DMS53 treated with DMSO at 0.1 percent for 48 hours (cell line): ENCODE results near the gene PDE4D.

Experiments
- DNase-seq: peaks from one replicate; lab custom pipeline; 2025; ENCODE audit not compliant: unreplicated experiment; lab: John Stamatoyannopoulos, UW

PDE4D gene

DNA sequence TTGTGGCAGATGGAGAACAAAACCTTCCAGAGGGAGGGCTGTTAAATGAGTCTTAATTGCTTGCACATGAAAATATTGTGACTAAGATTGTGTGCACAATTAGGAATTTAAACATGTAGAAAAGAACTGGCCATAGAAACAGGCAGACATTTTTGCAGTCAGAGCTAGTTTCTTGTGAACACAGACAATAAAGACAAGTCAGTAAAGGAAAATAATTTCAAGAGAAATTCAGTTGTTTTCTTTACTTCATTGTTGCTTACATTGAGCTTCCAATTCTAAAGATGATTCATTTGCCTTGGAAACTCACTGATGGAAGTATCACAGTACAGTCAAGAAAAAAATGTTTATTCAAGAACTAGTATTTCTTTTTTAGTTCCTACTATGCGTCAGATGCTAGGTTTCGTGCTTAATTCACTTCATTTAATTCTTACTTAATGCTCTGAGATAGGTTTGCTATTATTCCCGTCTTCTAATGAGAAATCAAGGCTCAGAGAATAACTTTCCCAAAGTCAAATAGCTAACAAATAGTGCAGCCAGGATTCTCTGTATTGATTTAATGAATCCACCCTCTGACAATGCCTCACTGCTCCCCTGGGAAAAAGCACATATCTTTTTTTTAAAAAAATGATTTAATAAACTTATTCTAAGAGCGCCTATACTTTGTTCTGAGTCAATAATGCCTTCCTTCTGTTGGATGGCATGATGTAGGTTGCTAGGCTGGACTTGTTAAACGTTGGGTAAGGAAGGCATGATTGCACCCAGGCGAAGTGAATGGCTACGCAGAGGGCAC, 729.3 kb downstream of the PDE4D start:
- DNase-seq = no peak

- no peak for DNase-seq
Observed at GRCh38 chr5:59161221-59162105, 732.1 kb downstream of the PDE4D start.

DNA sequence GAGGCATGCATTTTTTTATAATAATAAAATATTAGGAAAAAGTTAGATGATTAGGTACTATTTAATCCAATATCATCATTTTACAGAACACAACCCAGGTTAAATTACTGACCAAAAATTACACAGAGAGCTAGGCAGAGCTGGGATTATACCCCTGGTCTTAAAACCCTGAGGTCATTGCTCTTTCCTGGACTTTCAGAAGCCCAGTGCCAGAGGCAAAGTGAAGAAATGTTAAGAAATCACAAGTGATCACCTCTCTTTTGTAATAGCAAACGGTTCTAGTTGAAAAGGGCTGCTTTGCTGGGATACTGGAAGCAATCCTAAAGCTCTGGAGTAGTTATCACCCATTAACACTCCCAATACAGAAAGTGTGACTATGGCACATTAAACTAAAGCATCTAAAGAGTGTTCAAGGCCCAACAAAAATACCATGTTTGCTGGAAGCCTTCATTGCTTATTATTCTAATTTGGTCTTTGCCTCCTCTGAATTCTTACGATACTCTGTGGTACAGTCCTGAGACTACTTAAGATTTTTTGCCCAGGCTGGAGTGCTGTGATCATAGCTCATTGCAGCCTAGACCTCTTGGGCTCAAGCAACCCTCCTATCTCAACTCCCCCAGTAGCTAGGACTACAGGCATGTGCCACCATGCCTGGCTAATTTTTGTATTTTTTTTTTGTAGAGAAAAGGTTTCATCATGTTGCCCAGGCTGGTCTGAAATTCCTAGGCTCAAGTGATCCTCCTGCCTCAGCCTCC, 734.7 kb downstream of the PDE4D start:
- DNase-seq = no peak

DNA sequence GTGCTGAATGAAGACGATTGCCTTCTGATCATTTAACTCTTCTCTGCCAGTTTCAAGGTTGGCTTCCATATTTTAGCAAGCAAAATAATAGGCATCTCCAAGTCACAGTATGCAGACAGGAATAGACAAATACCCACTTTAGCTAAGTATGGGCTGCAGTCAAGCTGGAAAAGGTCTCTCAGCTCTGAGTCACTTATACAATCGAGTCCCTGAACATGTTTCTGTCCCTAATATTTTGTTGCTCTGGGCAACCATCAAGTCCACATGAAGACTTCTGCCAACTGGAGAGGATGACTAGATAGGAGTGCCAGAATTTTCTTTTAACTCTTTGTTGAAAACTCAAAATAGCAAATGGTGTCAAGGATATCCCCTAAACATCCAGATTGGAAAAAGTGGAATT, 735.4 kb downstream of the PDE4D start:
- DNase-seq = no peak

DNA sequence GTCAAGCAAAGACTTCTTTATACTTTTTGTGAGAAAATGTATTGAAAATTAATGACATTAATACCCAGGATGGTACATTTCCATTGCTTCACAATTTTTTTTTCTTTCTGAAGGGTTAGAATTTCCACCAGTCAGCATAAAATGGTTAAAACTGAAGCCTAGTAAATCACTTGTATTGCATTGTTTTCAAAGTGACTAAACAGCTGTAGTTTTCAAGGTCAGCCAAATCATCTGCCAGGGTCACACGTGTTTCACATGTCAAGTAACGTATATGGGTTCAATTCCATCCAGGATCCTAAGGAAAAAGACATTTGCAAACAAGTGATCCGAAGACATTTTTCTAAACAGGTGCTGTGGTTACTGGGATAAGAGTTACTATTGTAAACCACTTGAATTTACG, 736.5 kb downstream of the PDE4D start:
- DNase-seq = no peak

DNA sequence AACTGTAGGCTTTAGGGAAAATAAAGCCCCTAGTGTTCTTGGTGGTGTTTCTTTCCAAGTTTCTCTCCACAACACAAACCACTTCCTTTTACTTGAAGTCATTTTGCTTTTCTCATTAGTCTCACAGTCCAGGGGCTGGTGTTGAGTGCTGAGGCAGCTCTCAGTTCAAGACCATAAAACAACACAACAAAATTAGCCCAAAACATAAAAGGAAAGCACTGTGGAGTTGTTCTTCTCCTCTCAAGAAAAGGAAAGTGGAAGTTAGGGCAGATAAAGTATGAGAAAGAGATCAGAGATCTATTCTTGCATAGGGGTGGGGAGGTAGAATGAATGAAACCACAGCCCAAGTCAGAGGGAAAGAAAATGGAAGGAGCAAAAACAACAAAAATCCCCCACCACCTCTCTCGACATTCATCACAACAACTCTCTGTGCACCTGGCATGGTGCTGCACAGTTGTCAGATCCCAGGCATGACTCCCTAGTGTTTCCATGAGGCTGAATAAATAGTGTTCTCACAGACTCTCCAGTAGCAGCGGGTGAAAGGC, 740.8 kb downstream of the PDE4D start:
- no peak for DNase-seq

DNA sequence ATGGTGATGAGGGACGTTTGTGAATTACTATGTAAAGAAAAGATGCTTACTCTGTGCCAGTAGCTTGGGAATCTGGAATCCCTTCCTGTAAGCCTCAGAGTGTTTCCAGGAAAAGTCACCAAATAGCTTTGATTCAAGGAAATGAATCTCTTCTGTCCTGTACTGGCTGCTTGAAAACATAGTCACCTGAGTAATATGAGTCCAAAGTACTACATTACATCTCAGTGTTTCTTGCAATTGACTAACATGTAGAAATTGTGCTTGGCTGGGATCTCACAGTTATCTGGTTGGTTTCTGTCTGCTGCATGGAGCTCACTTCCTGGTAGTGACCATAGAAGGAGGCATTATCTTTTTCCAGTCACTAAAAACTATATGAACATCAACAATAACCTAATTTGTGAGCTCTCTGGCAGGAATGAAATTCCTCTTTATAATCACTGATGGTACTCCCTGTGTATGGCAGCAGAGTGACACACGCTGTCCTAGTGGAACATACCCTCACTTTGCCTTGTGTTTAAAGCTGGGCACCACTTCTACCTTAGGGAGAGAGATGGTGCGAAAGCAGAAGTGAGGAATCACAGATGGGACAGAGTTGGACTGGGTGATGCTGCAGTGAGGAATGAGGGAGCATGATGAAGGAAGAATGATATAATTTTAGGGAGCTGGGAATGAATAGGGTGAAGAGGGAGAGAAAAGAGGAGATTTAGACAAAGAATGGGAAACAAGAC, 742.2 kb downstream of the PDE4D start:
- no peak for DNase-seq

GRCh38 chr5:59149827-59150226, 743.7 kb downstream of the PDE4D start:
- DNase-seq = no peak

GRCh38 chr5:59149271-59149670, 744.3 kb downstream of the PDE4D start:
- no peak for DNase-seq

GRCh38 chr5:59146729-59147128, 746.8 kb downstream of the PDE4D start:
- no peak for DNase-seq

- DNase-seq = no peak
Observed at GRCh38 chr5:59143926-59144333, 749.6 kb downstream of the PDE4D start.

- no peak for DNase-seq
Observed at GRCh38 chr5:59142927-59143326, 750.6 kb downstream of the PDE4D start.

DNA sequence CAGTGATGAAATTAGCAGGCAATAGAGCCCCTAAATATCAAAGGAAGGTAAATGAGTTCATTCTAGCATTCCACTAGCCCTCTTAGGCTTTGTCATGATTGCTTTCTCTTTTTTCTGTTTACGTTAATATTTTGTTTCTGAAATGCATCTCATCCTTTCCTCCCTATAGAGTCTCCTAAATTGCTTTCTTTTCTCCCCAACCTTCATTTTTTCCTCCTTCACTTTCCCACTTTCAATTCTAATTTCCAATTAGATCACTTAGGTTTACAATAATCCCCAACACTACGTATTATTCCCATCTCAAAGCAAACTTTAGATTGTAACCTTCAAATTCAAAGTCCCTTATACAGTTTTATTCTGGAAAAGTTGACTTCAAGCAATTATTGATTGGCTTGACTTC, 751.4 kb downstream of the PDE4D start:
- DNase-seq = no peak

- DNase-seq = no peak
Observed at GRCh38 chr5:59140133-59140532, 753.4 kb downstream of the PDE4D start.

DNA sequence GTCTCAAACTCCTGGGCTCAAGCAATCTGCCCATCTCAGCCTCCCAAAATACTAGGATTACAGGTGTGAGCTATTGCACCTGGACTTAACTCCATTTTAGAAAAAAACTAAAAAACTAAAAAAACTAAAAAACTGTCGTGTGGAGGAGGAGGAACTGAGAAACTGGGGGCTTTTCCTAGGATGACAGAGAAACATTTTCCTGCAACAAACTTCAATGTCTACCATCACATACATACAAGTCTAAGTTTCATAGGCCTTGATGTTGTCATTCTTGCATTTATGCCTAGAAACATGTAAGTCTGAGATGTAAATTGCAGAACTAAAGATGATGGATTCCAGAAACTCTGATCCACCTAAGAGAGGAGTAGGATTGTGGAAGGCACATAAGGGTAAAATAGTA, 753.8 kb downstream of the PDE4D start:
- no peak for DNase-seq

- DNase-seq = no peak
Observed at GRCh38 chr5:59138509-59138908, 755.0 kb downstream of the PDE4D start.

DNA sequence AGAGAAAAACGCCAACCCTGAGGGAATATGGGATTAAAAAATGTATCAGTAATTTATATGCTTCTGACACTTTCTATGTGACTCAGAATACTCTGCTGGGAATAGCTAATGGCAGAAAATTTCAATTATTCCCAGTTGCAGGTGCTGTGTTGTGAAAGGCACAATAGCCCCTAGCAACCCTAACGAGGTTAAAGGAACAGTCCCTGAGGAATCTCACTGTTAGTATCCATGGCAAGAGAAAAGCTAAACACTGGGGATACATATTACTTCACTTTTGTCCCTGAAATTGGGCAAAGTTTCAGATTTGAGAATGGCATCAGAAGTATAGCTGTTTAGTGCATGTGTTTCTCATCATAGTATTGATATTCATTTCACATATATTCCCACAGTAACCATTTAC, 755.7 kb downstream of the PDE4D start:
- DNase-seq = no peak

GRCh38 chr5:59136549-59136948, 757.0 kb downstream of the PDE4D start:
- DNase-seq = no peak

DNA sequence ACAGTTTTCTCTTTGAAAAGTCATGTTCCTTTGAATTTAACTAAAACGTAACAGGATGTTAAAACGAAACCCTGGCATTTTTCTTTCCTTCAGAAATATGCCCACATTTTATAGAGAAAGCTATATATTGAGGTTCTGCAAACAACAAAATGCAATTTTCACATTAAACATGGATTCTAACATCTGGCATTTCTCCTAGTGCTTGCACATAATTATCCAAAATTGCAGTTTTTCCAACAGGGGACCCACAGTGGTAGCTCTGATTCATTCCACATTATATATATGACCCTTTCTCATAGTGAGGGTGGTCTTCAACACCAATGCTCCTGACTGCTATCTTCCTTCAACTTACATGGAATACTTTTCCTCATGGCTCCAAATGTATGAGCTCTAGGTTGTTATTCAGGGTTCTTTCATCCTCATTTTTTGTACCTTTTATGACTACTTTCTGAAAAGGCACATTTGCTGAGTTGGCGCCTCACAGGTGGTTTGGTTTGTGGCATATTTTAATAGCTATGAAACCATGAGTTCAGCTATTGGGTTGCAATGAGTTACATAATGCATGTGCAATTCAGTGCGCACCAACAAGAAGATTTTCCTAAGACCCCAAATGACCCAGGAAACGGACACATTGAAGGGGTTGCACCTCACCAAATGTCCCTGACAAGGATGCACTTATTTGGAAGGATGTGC, 758.9 kb downstream of the PDE4D start:
- DNase-seq = no peak

DNA sequence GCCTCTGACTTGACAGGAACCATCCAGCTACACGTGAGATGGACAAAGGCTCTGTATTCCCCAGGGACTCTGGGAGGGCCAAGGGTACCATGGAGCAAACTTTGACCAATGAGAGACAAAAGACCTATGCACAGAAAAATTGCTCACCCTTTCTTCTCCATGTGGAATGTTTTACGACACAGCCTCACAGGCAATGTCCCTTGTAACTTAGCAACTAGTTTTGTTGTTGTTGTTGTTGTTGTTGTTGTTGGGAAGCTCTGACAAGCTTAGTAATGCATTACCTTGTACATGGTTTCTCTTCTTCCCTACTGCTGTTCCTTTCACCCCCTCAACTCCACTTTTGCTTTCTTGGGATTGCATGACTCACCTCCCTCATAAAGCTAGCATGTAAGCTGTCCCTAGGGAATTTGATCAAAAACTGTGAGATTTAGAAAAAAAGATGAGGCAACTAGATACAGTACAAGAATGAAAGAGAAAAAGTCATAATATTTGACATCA, 759.7 kb downstream of the PDE4D start:
- DNase-seq = no peak
